IPS DF 19.7 (cell line): ENCODE measurements around the gene RSPH3.
"Not testable (repeated sequence)": the region's sequence is repeated elsewhere in the genome, so short reads cannot be mapped to it uniquely, and the experiment has no call there.

Source experiments
- DNase-seq: peaks from one replicate; pipeline ENCODE4 v3.0.0-alpha.2; 2013; ENCODE audit warnings: low read depth, low spot score

The RSPH3 gene, protein sequence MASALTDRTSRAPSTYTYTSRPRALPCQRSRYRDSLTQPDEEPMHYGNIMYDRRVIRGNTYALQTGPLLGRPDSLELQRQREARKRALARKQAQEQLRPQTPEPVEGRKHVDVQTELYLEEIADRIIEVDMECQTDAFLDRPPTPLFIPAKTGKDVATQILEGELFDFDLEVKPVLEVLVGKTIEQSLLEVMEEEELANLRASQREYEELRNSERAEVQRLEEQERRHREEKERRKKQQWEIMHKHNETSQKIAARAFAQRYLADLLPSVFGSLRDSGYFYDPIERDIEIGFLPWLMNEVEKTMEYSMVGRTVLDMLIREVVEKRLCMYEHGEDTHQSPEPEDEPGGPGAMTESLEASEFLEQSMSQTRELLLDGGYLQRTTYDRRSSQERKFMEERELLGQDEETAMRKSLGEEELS

DNA sequence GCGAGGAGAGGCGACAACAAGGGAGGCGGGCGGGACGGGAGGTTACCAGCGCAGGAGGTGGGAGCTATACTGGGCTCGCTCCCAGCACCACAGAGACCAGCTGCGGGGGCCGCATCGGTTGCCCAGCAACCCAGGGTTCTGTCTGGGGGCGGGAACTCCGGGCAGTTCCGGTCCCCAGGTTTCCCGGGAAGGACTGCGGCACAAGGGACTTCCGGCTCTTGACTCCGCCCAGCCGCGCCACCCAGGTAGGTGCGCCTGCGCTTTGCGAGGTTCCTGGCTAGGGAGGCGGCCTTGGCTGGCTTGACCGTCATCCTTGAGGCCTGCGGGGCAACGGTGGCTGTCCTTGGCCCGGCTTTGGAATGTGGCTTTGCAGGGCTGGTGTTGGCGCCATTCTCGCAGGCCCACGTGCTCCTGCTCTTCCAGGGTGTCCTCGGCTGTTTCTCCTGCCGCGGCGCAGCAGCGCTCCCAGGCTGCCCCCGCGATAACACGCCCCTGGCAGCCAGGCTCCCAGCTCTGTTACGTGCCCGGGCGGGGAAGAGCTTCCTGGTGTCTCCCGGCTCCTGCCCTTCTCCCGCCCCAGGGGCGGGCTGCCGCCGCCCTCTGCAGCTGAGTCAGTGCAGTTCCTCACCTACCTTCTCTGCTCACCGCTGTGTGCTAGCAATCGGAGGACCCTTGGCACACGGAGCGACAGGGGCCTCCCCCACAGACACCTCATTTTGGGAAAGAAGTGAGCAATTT is at the start of gene RSPH3:
RSPH3 (minus strand) TSS at position 537 of the 738 bp plus-strand sequence. CDS start 652 bp downstream, outside the sequence.
- peak; percentile 84 for DNase-seq

DNA sequence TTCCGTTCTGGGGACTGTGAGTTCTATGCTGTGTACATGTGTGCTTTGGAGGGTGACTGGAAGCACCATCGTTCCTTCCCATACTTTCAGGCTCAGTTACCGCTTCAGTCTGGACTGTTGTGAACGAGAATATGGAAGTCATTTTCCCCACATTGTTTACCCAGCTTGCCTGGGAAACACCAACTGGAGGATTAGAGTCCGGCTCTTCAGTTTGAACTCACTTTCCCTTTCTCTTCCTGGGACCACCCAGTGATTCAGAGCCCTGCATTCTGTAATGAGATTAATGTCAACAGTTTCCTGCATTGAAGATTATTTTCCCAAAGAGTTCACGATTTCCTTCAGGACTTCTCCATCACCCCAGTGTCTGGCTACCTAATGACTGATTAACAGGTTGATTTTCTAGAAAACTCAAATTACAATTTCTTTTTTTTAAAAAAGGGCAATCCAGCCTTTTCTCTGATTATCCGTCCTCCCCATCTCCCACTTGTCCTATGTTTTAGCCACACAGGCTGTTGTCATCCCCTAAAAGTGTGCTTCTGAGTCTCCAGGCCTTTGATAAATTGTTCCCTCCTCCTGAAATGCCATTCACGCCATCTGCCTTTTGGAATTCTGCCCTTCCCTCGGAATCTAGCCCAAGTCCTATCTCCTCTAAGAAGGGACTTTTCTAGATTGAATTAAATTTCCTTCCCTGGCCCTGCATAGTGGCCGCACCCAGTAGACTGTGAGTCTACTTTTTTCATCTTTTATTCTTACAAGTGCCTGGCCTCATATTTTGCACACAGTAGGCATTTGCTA is 48.1 kb upstream of the RSPH3 start:
- no peak for DNase-seq

DNA sequence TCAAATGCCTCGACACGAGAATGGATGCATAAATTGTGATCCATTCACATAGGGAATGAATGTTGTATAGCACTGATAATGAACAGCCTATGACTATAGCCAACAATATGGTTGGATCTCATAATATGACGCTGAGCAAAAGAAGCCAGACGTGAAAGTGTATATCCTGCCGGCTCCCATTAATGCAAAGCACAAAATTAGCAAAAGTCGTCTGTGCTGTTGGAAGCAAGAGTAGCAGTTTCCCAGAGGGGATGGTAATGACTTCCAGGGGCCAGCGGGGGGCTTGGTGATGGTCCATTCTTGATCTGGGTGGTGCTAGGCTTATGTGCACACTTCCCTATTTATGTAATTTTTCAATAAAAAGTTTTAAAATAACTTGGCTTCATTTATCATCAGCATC is 45.8 kb upstream of the RSPH3 start:
- no peak for DNase-seq

DNA sequence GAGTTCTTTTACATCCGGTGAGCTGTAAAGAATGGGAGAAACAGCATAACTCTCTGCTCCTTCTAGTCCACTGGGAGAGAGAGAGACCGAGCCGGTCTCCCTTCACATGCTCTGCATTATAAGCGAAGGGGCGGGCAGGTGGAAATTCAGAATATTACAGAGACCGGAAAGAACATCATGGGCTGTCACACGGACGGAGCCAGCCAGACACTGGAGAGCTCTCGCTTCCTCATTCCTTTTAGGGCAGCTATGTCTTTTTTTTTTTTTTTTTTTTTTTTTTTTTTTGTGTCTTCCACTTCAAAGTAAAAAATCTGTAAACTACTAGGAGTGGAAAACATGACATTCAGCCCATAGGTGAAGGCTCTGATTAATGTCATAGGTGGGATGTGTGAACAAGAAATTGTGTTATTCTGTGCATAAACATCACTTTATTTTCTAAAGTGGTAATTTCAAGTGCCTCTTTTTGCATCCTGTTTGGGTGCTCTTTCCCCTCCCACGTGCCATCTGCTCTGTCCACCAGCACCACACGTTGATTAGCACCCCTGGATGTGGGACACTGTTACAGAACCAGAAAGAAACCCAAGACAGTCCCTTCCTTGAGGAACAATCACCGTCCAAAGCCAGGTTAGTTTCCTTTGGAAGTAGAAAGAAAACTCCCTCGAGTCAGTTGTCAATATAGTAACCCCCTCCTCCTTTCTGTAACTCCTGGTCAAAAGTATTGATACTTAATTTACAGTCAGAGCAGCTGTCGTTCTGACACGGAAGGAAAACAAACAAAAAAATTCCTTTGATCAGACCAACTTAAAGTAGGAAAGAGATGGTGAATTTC is 45.1 kb upstream of the RSPH3 start, which contains the start of gene TAGAP:
TAGAP (minus strand) TSS at position 93 of the 829 bp plus-strand sequence. CDS start 845 bp downstream, outside the sequence.
- no peak for DNase-seq

DNA sequence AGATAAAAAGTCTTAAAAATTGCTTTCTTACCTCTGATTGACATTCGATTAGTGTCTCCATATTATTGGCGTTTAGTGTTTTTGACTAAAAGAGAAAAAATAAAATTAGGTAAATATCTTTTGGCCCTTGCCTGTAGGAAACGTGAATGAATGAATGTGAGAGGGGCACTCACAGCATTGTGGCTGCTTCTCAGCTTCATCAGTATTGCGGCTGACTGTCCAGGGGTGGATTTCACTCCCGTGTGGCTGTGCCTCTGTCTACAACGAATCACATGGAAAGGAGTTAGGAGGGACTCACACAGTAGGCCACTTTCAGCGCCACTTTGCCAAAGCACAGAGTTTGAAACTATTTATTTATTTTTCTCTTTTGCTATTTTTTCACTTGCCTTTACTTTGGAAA is 43.9 kb upstream of the RSPH3 start:
- DNase-seq: no peak

DNA sequence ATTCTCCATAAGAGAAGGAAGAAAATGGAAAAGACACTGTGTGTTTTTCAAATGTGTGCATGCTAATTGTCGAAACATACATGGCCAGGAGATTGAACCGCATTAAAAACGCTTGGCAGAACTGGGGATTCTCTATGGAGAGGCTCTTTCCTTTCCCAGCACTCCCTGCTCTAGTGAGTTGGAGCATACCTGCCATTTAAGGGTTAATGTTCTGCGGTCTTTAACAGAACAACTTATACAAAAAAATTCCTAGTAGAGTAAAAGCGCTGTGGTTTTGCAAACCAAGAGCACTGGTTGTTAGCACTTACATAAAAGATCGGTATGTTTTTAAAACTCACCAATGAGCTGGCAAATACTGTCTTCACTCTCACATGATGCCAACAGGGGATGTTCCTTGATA is 43.2 kb upstream of the RSPH3 start:
- DNase-seq: no peak

DNA sequence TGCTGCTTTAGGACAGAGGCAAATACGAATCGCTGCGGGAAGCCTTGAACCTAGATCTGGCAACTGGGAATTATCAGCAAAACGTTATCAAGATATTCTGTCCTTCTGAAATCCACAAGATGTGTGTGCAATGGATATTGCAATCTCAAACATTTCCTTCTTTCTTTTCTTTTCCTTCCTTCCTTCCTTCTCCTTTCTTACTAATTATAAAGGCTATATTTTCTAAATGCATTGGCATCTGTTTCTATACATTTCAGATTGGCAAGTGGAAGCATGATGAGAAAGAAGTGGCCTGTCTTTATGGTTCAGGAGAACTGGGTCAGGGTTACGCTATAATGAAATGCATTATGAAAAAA is 42.8 kb upstream of the RSPH3 start:
- DNase-seq: no peak

DNA sequence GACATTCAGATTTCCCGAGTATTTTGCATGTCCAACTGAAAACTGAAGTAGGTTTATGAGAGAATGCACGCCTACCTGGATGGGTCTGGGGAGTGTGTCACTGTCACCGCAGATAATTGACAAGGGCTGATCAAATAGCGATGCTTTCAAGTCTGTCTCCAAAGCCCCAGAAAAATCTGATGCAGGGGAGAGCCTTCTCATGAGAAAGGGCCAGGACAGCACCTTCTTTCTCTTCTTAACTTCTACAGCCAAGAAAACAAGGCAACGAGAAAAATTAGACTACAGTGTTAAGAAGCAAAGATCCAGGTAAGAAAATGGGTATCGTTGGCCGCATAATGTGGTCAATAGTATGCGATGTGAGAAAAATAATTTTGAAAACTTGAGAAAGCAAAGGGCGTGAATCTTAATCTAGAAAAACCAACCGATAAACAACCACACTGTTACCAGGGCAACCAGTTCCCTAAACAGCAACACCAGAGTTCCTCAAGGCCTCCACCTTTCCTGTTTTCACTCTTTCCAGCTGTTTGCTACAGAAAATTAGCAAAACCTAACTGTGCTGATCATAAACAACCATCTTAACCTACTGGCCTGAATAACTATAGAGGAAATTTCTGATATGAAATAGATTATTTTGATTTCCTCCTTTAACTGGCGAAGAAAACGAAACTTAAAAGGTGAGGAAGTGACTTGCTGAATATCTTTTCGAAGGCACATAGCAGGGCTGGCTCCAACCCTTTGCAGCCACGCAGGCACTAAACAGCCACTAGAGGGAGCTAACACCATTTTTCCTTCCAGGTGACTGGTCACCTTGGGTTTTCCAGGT is 42.2 kb upstream of the RSPH3 start:
- peak; percentile 80 for DNase-seq

DNA sequence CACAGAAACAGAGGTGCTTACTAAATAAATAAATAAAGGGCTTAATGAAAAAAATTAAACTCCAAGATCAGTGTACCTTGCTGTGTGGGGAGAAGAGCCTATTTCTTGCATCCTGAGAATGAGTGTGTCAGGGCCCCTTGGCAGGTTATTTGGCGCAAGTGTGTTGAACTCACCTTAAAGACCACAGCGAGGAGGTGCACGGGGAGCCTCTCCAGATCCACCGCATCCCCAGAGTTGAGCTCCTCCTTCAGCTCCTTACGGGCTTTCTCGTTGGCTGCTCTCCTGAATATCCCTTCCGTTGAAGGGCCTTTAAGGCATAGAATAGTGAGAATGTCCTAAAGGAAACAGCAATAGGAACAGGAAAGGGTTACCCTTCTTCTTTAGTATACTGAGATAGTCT is 41.2 kb upstream of the RSPH3 start:
- no peak for DNase-seq

DNA sequence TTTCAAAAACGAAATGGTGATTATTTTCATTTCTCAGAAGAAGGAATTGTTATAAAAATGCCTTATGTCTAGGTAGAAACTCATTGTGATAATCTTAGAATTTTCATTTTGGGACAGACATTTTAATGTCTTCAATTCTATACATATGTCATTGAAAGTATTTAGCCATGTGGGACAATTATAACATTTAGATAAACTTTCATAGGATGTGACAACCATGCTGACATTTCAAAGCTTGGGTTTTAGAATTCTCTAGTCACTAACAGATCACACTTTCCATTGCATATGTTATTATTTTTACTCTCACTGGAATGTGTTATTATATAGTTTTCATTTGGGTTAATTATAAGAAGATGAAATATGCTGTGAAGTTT is 39.9 kb upstream of the RSPH3 start:
- DNase-seq: no peak

DNA sequence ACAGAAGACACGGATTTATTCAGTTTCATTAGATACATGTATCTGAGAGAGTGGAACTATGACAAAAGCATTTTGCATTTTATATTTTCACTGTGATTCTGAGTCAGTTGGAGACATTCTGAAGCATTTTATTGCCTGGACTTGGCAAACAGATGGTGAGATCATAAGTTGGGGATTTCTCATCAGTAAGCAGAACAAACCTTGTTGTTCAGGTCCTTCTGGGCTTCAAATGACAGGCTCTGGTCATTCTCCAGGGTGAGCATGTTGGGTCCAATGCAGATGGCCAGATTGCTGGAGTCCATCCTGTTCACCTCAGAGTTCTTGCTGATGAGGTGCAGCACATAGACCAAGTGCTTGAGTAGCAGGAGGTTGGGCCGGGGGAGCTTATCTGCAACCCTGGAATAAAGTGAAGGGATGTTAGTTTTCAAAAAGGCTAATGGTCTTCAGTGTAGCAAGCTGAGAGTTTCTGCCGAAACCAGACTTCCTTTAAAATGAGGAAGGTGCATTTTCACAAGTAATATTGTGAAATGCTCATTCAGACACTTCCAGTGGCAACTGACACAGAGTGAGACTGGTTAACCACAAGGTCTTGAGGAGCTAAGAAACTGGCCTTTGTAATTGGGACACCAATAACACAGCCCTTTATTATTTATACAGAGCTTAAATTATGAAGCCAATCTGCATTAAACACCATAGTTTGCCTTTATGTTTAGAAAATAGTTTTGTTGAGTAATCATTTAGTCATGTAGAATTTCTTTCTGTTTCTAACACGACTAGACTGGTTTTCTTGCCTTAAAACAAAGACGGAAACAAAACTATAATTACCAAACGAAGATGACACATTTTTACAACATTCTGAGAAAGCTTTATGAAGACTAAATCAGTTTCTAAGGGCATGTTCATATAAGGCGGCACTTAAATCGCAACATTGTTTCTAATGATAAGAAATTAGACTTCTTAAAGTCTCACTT is 39.2 kb upstream of the RSPH3 start:
- no peak for DNase-seq

DNA sequence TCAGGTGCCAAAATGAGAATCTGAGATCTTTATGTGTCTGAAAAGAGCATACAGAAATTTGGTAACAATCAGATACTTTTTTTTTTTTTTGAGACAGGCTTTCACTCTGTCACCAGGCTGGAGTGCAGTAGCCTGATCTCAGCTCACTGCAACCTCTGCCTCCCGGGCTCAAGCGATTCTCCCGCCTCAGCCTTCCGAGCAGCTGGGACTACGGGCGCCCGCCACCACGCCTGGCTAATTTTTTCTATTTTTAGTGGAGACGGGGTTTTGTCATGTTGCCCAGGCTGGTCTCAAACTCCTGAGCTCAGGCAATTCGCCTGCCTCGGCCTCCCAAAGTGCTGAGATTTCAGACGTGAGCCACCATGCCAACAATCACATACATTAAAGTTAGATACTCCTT is 38.3 kb upstream of the RSPH3 start:
- not testable (repeated sequence) for DNase-seq

DNA sequence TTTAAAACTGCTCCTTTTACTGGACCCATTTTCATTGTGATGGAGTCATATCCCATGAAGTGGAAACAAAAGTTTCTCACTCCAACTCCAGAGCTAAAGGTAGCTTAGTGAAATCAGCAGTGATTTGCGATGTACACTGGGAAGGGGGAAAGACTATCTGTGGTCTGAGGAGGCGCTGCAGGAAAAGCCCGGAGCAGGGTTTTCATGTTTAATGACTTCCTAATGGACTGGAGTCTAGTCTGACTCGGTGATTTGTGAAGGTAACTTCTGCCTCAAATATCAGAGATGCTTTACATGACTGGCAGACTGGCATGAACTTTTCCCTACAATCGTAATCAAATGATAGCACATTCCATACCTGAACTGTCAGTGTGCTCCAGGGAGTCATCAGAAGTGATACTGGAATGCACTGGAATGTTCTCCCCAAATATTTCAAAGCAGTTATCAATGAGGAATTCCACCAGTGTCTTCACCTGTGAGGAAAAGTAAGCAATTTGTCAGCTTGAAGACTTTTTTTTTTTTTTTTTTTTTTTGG is 37.8 kb upstream of the RSPH3 start:
- no peak for DNase-seq

DNA sequence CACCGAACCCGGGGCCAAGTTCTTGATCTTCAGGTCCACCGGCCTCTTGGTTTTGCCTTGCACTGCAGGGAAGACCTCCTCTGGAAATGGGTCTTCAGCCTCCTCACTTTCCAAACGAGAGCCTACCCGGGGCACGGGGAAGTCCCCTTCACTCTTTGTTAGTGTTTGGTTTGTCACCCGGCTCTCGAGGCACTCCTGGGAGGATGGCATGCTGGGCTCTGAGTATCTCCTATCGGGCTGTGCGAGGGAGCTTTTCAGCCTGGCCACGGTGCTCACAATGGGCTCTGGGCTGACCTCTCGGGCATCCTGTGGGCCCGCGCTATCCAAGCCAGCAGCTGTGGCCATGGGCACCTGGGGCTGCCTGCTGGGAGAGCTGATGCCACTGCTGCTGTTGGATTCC is 36.7 kb upstream of the RSPH3 start:
- no peak for DNase-seq

DNA sequence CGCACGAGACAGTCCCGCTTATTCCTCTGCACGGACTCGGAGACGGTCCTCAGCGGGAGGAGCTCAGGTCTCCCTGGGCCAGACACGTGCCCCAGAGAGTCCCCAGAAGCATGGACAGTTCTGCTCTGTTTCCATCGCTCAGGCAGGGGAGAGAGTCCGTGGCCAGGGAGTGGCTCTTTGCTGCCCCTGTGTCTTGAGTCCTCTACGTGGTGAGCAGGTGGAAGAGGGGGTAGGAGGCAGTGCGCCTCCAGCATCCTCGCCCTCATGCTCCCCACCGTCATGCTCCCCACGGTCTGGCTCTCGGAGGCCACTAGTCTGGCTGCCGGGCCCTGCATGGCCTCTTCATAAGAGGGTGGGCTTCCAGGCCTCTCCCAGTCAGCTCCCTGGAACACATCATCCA is 35.9 kb upstream of the RSPH3 start:
- DNase-seq: no peak

DNA sequence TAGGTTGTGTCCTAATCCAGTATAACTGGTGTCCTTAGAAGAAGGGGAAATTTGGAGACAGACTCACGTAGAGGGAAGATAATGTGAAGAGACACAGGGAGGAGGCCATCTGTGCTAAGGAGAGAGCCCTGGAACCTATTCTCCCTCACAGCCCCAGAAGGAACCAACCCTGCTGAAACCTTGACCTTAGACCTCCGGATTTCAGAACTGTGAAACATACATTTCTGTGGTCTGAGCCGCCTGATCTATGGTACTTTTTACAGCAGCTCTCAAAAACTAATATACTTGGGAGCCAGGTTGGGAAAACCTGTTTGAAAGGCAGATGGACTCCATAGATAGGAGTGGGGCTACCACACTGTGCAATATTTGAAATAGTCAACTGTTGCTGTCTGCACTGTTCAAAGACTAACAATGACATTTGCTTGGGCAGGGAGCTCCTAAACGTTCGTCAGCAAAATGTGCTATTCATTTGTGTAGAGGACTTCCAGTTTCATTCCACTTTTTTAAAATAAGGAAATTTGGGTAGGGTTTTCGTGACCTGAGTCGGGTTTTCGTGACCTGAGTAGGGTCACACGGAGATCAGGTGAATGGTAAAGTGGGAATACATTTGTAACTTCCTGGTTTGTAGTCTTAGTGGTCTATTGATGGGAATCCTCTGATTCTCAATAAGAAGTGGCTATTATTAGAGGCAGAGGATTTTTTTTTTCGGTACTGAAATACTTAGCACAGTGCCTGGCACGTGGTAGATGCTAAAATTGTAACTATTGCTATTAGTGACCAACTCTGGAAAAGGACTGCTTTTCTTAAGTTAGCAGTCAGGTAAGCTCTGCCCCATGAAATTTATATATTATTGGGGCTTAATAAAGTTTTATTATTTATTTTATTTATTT is 33.4 kb upstream of the RSPH3 start:
- no peak for DNase-seq

DNA sequence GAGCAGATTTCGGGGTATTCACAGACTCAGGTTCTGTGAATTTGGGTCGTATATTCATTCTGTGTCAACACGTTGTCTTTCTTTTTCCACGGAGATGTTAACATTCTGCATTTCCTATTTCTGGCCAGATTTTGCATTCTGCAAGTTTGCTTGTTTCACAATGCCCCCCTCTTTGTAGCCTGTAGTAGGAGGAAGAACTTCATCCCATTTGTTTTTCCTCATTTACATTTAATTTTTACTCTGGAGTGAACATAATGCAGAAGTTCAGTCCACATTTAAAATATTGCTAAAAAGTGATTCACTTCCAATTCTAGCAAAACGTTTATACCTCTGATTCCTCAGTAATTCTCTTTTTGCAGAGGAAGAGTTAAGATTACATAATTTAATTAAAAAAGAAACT is 31.8 kb upstream of the RSPH3 start:
- DNase-seq: no peak

DNA sequence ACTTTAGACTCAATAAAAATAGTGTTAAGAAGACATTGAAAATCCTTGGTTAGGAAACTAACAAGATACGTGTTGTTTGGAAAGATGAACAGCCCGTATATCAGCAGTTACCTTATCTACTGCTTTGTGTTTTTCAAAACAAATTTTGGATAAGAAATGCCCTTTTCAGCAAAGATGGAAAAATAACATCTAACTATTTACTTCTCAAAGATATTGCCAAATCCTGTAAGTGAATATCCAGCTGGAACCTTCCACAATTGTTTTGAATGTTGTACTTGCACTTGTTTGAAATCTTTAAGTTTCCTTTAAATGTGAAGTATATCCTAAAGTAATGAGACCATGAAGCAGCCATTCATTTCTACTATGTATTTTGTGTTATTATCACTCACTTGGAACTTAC is 30.2 kb upstream of the RSPH3 start:
- no peak for DNase-seq
